A204.1 (cell line): ENCODE data around the gene RASSF5.
"Not testable (repeated sequence)": the region's sequence is repeated elsewhere in the genome, so short reads cannot be mapped to it uniquely, and the experiment has no call there.

ENCODE experiments used
- FAIRE-seq: peaks from 2 replicates; lab custom pipeline; 2012; peaks lifted over from hg19 to GRCh38; lab: Jason Lieb, UNC

RASSF5 gene

DNA sequence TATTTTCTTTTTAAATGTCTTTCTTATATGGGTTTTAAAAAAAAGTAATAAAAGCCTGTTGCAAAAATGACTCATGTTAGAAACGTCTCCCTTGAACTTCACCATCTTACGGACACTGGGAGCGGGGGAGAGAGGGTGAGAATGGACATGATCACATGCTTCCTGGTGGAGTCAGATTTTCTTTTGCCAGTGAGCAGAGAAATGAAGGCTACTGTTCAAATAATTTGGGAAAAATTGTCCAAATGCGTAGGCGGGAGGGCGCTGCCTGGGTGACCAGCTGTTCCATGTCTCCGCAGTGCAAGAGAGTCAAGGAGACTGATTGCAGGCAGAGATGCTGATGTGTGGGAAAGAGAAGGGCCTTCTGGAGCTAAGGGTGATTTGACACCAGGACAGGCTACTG lies 81.9 kb downstream of the RASSF5 start:
- no peak for FAIRE-seq

DNA sequence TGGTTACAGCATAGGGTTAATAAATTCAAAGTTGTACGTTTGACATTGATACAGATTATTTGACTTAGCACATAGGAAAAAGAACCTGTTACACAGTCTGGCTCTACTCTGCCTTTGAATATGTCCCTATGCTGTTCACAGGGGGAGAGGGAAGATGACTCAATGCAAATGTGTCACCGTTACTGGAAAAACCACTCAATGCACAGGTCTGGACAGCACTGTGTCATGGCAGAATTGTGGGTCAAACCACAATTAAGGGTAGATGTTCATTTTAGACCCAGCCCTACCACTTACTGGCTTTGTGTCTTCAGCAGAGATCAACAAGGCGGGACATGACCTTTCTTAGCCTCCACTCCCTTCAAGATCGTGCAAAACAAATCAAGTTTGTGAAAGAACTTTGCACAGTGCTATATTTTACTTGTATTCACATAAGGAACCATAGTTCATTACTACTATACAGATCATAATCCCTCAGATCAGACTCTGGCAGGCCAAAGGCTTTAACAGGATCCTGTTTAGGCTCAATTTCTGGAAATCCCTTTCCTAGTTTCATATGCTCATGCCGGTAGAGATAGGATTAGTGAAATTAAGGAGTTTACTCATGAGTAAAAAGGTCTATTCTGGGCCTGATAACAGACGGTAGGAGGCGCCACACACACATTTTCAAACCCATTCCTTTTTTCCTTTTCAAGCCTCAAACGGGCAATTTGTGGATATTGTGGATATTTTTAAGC lies 82.9 kb downstream of the RASSF5 start:
- no peak for FAIRE-seq

DNA sequence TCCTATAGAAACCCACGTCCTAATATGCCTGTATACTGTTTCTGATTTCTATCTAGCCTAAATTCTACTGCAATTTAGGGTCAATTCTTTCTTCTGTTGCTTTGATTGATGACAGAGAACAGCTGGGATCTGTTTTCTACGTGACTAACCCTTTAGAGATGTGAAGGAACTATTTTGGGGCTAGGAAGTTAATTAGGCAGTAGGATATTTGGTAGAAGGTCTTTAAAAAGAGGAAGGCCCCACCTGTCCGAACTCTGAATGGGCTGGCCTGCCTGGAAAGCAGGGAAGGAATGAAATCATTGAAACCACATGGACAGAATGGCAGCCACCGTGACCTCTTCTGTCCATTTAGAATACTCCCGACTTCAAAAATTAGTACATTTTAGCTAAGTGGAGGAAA lies 83.9 kb downstream of the RASSF5 start:
- FAIRE-seq: no peak

DNA sequence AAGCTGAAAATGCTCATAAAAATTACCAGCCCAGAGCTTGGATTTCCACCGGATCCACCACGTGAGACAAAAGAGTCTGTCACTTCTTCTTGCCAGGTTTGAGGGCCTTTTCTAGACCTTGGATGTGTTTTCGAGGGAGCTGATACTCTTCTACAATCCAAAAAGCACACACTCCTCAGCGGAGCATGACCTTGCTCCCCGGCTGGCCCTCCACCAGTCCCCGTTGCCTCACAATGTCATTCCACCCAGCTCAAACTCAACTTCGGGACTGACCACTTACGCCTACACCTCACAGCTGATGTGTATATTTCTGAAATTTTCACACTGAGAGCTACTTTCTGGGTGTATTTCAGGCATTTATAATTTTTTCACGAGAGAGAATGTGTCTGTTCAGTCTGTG lies 84.4 kb downstream of the RASSF5 start:
- no peak for FAIRE-seq

DNA sequence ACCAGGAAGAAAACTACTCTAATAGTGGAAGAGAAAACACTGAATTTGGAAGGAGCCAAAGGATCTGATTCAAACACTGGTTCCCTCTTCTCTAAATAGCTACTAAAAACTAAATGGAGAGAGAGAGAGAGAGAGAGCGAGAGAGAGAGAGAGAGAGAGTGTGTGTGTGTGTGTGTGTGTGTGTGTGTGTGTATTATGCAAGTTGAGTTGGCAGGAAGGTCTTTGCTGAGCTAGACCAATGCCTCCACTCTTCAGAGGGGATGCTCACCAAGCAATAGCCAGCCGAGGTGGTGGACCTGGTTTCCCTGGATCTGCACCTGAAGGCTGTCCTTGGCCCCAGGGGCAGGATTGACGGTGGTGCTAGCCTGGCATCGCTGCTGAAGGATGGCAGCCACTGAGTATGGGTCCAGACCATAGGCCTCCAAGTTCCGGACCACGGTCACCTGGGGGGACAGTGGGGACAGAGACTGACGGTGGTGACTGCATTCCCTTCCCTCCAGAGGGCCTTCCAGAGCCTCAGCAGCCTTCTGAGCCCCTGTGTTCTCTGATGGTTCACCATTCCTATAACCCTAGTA lies 86.1 kb downstream of the RASSF5 start:
- FAIRE-seq: no peak

DNA sequence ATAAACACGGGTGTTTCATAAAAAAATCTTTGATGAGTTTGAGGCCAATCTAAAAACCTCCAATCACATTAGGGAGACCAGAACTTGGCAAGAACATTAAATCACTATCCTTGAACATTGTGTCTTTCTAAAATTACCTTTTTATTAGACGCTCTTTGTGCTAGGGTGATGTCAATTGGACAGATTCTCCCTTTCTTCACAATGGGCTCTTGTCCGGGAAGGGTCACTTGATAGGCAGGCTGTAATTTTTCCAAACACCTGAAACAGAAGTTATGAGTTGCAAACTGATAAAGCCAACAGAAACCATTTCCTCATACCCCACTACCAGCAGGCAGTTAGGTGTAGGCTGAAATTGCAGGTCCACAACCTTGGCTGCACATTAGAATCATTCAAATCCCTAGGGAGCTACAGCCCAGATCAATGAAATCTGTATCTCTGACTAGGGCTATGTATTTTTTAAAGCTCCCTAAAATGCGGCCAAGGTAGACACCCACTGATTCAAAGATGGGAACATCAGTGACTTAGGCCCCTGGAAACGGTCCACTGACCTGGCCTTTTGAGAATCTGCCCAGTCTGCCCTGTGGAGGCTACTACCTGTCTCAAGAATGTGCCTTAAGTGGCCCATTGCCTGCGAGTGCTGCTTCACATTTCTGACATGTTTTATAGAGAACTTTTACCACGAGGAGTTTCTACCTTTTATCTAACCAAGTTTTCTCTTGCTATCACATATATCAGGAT lies 88.4 kb downstream of the RASSF5 start:
- FAIRE-seq: no peak

DNA sequence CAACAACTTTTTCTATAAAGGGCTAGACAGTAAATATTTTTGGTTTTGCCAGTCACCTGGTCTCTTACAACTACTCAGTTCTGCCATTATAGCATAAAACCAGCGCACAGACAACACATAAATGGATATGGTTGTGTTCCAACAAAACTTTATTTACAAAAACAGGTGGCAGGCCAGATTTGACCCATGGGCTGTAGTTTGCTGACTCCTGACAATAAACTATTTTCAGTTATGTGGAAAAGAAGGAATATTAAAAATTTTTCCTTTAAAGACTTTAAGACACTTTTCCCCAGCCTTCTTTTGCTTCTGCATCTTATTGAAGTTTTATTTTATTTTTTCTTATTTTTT lies 89.0 kb downstream of the RASSF5 start:
- no peak for FAIRE-seq

DNA sequence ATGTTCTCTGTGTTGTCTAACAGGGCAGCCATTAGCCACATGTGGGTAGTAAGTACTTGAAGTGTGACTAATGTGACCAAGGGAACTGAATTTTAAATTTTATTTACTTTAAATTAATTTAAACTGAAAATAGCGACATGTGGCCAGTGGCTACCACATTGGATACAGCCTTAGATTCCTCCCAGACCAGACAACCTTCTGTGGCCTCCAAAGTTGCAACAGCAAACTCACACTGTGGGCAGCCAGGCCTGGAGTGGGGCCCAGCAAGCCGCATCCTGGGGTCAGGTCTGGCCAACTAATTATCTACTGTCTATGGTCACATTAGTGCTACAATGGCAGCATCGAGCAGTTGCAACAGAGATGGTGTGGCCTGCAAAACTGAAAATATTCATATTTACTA lies 93.2 kb downstream of the RASSF5 start:
- FAIRE-seq: no peak

DNA sequence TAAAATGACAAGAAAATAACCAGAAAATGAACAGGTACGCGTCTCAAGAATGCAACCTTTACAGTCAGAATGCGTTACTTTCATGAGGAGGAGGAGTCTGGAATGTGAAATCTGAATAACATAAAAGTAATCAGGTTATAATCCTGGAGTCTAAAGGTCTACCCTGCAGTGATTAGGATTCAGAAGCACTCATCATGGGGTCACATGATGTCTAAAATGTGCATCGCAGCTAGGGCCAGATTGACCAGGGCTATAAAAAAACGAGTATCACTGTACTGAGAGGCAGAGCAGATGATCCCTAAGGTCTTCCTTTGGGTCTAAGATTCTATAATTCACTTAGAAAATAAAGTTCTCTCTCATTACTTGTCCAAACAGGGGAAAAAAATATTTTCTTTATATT lies 97.5 kb downstream of the RASSF5 start:
- FAIRE-seq: no peak

DNA sequence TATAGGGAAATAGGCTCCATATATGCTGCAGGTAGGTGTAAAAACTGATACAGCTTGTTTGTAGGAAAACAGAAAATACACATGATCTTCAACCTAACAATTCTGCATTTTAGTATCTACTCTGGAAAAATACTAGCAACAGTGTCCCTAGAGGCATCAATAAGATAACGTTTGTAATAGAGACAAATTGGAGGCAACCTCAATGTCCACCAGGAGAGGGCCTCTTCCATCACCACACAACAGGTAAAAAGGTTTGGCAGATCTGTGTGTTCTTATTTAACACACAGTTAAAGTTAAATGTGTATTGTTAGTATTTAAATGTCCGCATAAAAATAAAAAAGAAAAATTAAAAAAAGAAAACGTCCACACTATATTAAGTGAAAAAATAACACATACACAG lies 99.5 kb downstream of the RASSF5 start:
- FAIRE-seq: peak; percentile 90

DNA sequence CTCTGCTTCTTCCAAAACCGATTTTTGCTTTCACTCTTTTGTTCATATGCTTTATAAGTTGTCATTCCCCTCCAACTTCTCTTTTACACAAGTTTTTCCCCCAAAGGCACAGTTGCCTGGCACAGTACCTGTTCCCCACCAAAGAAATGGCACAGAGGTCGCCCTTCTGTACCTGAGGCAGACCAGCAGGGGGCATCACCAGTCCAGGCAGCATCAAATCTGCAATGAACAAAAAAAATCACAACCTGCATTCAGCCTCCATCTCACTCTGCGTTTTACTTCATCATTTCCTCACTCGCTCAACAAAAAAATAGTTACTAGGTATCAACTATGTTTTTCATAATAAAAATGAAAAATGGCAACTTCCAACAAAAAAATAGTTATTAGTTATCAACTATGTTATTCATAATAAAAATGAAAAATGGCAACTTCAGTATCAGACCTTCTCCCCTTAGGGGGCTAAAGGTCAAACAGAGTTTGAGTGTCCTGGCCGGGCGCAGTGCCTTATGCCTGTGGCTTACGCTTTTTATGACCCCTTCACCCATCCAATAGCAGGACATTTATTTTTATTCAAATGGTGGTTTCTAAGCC lies 100.9 kb downstream of the RASSF5 start:
- FAIRE-seq: no peak

DNA sequence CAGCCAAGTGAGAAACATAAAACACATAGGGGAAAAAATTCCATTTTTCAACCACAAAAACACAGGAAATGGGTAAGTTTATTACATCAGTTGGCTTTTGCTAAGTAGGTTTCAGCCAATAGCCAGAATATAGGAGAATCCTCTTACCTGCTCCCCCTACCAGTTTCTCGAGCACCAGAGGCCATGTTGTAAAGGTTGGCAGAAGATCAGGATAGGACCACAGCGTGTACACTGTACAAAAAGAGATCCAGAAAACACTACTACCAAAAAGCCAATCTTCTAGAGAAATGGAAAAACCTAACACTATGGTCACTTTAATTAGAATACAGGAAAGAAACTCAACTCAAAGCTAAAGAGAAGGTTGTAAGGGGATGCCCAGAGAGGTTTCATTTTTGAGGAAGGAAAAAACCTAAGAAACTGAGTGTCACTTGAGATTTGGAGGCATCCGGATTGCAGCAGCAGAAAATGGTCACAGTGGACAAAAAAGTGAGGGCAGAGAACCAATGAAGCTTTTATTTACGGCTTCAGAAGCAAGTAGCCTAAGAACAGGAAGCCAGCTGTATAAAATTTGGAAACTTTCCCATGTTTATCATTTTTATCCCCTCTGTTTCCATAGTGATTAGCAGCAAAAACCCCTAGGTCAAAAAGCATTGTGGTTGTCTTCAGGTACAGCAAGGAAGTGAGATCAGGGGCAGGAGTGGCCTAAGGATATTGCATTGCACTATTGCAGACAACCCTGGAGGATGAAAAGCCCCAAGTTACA lies 102.1 kb downstream of the RASSF5 start:
- FAIRE-seq: no peak

DNA sequence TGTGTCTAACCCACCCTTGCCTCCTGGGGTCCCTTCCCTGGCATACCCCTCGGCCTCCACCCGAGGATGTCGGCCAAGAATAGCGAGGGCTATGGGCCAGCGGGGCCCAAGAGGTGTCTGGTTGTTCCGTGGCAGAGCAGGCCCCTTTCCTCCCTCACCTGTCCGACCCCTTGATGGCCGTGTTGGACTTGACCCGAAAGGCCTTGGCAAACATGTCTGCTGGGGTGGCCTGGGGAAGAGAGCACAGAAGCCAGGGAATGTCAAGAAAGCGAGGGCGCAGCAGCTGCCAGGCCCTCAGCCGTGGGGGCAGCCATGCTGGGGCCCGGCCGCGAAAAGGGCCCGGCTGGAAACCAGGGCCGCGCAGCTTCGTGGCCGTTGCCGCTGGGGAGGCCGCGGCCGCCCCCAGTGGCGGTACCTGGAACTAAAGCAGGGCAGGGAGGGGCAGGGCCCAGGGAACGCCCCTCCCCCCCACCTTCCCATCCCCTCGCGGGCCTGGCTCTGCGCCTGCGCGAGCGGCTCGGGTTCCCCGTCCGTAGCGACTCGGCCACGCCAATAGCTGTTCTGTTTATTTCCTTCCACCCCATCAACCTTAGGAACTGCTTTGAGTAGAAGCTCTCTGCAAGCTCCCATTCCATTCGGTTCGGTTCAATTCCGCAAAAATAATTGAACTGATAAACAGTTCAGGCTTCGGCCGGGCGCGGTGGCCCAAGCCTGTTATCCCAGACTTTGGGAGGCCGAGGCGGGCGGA lies 105.0 kb downstream of the RASSF5 start, which contains the start of gene EIF2D:
TSS of gene EIF2D (minus strand) at position 337 of the 748 bp plus-strand sequence. CDS start at position 214, 123 bp downstream.
- FAIRE-seq: no peak

DNA sequence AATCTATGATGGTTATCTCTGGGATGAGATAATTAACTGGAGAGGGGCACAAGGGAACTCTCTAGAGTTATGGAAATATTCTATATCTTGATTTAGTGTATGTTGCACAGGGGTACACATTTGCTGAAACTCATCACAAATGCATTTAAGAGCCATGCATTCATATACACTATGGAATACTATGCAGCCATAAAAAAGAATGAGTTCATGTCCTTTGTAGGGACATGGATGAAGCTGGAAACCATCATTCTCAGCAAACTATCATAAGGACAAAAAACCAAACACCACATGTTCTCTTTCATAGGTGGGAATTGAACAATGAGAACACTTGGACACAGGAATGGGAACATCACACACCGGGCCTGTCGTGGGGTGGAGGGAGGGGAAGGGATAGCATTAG lies 119.1 kb downstream of the RASSF5 start:
- not testable (repeated sequence) for FAIRE-seq

DNA sequence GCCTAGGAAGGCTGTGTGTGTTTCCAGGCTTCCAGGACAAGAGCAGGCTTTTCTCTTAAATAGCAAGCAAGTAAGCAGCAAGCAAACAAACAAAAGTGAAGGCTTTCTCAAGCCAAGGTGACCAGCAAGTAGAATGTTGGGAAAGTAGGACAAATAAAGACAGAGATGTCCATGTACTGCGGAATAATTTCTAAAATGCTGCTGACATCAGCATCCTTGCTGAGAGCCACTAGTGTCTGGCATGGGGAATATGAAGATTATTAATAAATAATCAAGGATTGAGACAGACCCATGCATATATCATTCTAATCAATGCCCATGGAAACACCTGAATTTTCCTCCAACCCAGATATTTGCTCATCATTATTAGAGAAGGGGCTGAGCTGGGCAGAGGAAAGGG lies 121.6 kb downstream of the RASSF5 start:
- FAIRE-seq: no peak

DNA sequence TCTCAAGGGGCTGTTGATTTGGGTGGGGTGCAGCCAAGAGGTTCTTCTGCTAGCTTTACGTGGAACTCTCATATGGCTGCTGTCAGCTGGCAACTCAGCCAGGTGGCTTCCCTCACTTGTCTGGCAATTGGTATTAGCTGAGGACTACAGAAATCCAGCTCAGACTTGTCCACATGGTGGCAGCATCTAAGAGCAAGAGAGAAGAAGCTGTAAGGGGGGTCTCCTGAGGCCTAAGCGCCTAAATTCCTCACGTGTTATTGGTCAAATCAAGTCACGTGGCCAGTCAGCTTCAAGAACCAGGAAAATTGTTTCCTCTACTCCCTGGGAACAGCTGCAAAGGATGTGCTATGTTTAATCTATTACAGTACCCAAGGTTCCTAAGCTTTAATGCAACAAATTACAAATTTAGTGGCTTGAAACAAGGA lies 123.8 kb downstream of the RASSF5 start:
- no peak for FAIRE-seq

DNA sequence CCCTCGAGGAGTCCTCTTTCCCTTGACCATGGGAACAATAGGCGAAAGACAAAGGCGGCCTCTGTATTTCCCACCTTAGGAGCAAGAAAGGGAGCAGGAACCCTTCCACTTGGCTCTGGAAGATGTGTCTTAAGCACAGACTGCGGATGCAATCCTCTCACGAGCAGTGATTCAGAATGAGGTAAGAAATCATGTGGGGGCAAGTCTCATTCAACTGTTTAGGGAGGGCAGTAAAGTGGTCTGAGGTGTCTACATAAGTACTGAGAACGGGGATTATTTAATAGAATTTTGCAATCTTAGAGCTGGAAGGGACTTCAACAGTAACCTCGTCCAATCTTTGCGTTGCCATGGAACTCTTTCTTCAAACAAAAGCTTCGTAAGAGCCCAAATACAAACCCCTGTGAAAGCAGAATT lies 126.4 kb downstream of the RASSF5 start:
- FAIRE-seq: no peak

DNA sequence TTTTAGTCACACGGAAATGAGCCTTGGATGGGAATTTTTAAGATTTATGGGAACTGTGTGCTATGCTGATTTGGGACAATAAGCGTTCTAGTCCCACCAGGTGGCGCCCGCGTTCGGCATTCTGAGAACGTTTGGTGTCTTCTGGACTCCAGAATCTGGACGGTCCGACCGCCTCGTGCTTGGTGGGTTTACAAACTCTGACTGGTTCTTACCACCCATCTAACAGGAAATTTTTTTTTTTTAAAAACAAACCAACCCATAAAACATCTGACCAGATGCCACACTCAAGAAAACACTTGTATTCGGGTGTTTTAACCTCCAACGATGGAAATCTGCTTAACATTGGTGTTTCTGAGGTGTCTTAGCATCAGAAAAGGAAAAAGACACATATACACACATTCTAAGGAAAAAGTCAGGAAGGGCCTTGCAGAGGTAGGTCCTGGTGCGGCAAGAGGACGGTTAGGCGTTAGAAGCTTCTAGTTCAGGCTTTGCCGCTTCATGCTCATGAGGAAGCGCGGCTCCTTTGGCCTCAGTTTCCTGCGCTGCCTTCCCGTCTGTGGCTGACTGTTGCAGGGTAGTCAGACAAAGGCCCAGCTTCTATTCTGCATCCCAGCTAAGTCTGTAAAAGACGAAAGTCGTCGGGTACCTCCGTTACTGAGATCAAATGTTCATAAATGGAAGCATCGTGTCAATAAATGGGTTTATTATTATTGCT lies 127.2 kb downstream of the RASSF5 start:
- FAIRE-seq: peak; percentile 89

DNA sequence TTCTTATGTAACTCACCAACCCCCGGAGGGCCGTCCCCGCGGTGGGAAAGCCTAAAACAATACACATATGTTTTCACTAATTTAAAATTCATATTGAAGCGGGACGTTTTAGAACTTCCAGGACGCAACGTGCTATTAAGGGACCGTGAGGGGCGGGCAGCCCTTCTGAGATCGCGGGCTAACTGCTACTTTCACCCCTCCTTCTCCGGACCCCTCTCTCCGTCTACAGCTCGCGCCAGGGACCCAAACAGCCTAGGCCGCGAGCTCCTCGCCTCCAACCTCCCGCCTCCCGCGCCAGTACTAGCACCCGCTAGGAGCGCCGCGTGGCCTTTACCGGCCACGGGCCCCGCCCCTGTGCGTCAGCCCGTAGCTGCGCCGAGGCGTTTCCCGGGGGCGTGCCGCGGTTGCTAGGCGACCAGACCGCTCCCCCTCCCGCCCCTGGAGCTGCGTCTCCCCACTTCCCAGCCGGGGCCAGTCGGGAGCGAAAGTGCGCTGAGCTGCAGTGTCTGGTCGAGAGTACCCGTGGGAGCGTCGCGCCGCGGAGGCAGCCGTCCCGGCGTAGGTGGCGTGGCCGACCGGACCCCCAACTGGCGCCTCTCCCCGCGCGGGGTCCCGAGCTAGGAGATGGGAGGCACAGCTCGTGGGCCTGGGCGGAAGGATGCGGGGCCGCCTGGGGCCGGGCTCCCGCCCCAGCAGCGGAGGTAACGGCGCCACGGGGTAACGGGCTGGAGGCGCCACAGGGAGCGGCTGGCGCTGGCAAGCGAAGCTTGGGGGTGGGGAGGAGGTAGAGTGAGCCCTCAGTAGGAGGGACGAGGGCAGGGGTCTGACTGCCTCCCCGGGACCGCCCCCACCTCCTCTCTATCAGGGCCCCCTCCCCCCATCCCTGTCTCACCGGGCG lies 128.0 kb downstream of the RASSF5 start, which contains the start of gene DYRK3:
TSS of gene DYRK3 (plus strand) at position 457 of the 898 bp plus-strand sequence. CDS start at position 625, 168 bp downstream.
- FAIRE-seq: no peak

DNA sequence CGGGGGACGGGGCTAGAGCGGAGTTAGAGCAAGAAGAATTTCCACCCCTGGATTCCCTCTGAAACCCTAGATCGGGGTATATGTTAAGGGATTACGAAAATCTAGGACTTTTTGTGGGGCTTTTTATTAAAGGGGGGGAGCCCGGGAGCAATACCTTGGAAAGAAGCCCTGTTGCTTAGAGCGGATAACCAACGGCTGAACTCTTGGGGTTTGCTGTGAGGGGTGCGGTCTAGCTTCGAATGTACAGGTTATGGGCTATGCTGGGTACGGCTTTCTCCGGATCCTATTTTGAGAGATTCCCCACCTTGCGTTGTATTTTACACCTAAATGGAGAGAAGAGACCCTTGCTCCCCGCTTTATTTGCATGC lies 128.6 kb downstream of the RASSF5 start:
- FAIRE-seq: no peak
